Measurements from ENCODE around the gene ALPK3.

ALPK3 gene

GRCh38 chr15:84863565-84864443 lies 46.6 kb downstream of the ALPK3 start:
- Histone ChIP-seq H3K27ac (ENCODE audit: low read length) (no peak overlapping the region), H3K4me3 (ENCODE audit: low read length) (no peak overlapping the region), H3K36me3 (replicated peaks; ENCODE audit: low read depth, low read length) (no peaks in the 10 kb centered on the region), H3K79me2 (ENCODE audit: low read length) (no peaks in the 10 kb centered on the region), H3K4me1 (ENCODE audit: low read length) (peaks cover 14% of the 10 kb centered on the region), H3K9me3 (ENCODE audit: insufficient read depth, low read length) (no peaks in the 10 kb centered on the region), H2AFZ (ENCODE audit: low read depth, low read length) (no peak overlapping the region), H3K9ac (ENCODE audit: low read length) (no peak overlapping the region), H3K27me3 (ENCODE audit: low read depth, low read length) (no peaks in the 10 kb centered on the region), H4K20me1 (ENCODE audit: insufficient read depth, low read length) (no peaks in the 10 kb centered on the region), H3K4me2 (ENCODE audit: low read length) (no peak overlapping the region)
- TF ChIP-seq EZH2phosphoT487 (IDR thresholded peaks at IDR 0.05; ENCODE audit: low read depth) (no peak), CTCF (IDR thresholded peaks at IDR 0.05; ENCODE audit: low read depth, low read length) (no peak)

GRCh38 chr15:84864444-84864795 lies 47.3 kb downstream of the ALPK3 start:
- TF ChIP-seq EZH2phosphoT487 (IDR thresholded peaks at IDR 0.05; ENCODE audit: low read depth) (no peak), CTCF (IDR thresholded peaks at IDR 0.05; ENCODE audit: low read depth, low read length) (no peak)
- Histone ChIP-seq H3K36me3 (replicated peaks; ENCODE audit: low read depth, low read length) (no peaks in the 10 kb centered on the region), H3K9ac (ENCODE audit: low read length) (no peak overlapping the region), H3K27ac (ENCODE audit: low read length) (no peak overlapping the region), H4K20me1 (ENCODE audit: insufficient read depth, low read length) (no peaks in the 10 kb centered on the region), H3K4me3 (ENCODE audit: low read length) (no peak overlapping the region), H3K9me3 (ENCODE audit: insufficient read depth, low read length) (no peaks in the 10 kb centered on the region), H3K4me2 (ENCODE audit: low read length) (no peak overlapping the region), H3K27me3 (ENCODE audit: low read depth, low read length) (no peaks in the 10 kb centered on the region), H3K79me2 (ENCODE audit: low read length) (no peaks in the 10 kb centered on the region), H3K4me1 (ENCODE audit: low read length) (peaks cover 14% of the 10 kb centered on the region), H2AFZ (ENCODE audit: low read depth, low read length) (no peak overlapping the region)

- TF ChIP-seq EZH2phosphoT487 (IDR thresholded peaks at IDR 0.05; ENCODE audit: low read depth) (no peak), CTCF (IDR thresholded peaks at IDR 0.05; ENCODE audit: low read depth, low read length) (no peak)
- Histone ChIP-seq H3K36me3 (replicated peaks; ENCODE audit: low read depth, low read length) (no peaks in the 10 kb centered on the region), H3K27me3 (ENCODE audit: low read depth, low read length) (no peaks in the 10 kb centered on the region)
These were observed 48.0 kb downstream of the ALPK3 start for GRCh38 chr15:84865074-84865569.

GRCh38 chr15:84868037-84868880 lies 51.1 kb downstream of the ALPK3 start:
- no peaks in the 10 kb centered on the region for H4K20me1 ChIP-seq (ENCODE audit: insufficient read depth, low read length)
- no peaks in the 10 kb centered on the region for H3K9me3 ChIP-seq (ENCODE audit: insufficient read depth, low read length)
- H3K9ac ChIP-seq (ENCODE audit: low read length): no peak overlapping the region
- peaks cover 8% of the 10 kb centered on the region for H3K4me1 ChIP-seq (ENCODE audit: low read length)
- no peaks in the 10 kb centered on the region for H3K27me3 ChIP-seq (ENCODE audit: low read depth, low read length)
- TF ChIP-seq EZH2phosphoT487 (IDR thresholded peaks at IDR 0.05; ENCODE audit: low read depth) (no peak), CTCF (IDR thresholded peaks at IDR 0.05; ENCODE audit: low read depth, low read length) (no peak)
- no peak overlapping the region for H3K27ac ChIP-seq (ENCODE audit: low read length)
- no peak overlapping the region for H3K4me2 ChIP-seq (ENCODE audit: low read length)
- H3K79me2 ChIP-seq (ENCODE audit: low read length): no peaks in the 10 kb centered on the region
- H3K36me3 ChIP-seq (replicated peaks; ENCODE audit: low read depth, low read length): no peaks in the 10 kb centered on the region
- H3K4me3 ChIP-seq (ENCODE audit: low read length): no peak overlapping the region
- no peak overlapping the region for H2AFZ ChIP-seq (ENCODE audit: low read depth, low read length)

More at GRCh38 chr15:84865074-84865569, 48.0 kb downstream of the ALPK3 start:
- Histone ChIP-seq H3K4me2 (ENCODE audit: low read length) (no peak overlapping the region), H3K9me3 (ENCODE audit: insufficient read depth, low read length) (no peaks in the 10 kb centered on the region), H3K27ac (ENCODE audit: low read length) (no peak overlapping the region), H3K4me3 (ENCODE audit: low read length) (no peak overlapping the region), H3K79me2 (ENCODE audit: low read length) (no peaks in the 10 kb centered on the region), H4K20me1 (ENCODE audit: insufficient read depth, low read length) (no peaks in the 10 kb centered on the region), H3K4me1 (ENCODE audit: low read length) (peaks cover 14% of the 10 kb centered on the region), H3K9ac (ENCODE audit: low read length) (no peak overlapping the region), H2AFZ (ENCODE audit: low read depth, low read length) (no peak overlapping the region)
